Endothelial cell of umbilical vein (primary cell): ENCODE data around the gene CHN1. TPM values are rescaled to one million over a fixed set of nuclear protein-coding genes. Genes with fewer than 3 reads are reported as not detected.

Experiments
- BruUV-seq: library from RNA; stranded (reverse); fragments of 400-500 nt; replicated peaks from 2 replicates; lab custom pipeline; 2021; lab: Mats Ljungman, UMichigan
- CTCF ChIA-PET: fragments of 300-600, 350-600 bp; sonication (Branson Sonifier 250); formaldehyde crosslinking; loops from one replicate; lab custom pipeline; 2021; ENCODE audit warnings: antibody characterized with exemption, inconsistent platforms; lab: Charles Lee
- POLR2A ChIA-PET: fragments of 300-600, 350-600 bp; sonication (Branson Sonifier 250); formaldehyde crosslinking; loops from one replicate; lab custom pipeline; 2021; ENCODE audit warnings: antibody characterized with exemption, inconsistent platforms; lab: Charles Lee
- DNase-seq: peaks from one replicate; pipeline ENCODE4 v3.0.0-alpha.2; 2011; ENCODE audit warnings: low read depth, low spot score
- FAIRE-seq: peaks from 2 replicates; lab custom pipeline; 2011; peaks lifted over from hg19 to GRCh38; lab: Jason Lieb, UNC
- H2AFZ ChIP-seq: 2 replicates; pipeline ENCODE4 v1.6.0; 2012; ENCODE audit warnings: low read depth, low read length, control low read depth, inconsistent platforms
- H3K27ac ChIP-seq: 2 replicates; pipeline ENCODE4 v1.5.1; 2011; ENCODE audit warnings: low read depth, mild to moderate bottlenecking, control low read depth, low read length, moderate library complexity; ENCODE audit not compliant: insufficient read depth
- H3K27me3 ChIP-seq, 2 experiments: 2 replicates each; pipeline versions ENCODE4 v1.6.0 to v1.6.1; 2011; ENCODE audit warnings: low read length in 2 of 2, mixed read lengths in 1 of 2; ENCODE audit not compliant: control insufficient read depth in 2 of 2, insufficient read depth in 2 of 2
- H3K36me3 ChIP-seq, 2 experiments: 2 replicates in 1 of 2; 3 replicates in 1 of 2; pipeline ENCODE4 v1.5.1; 2011; ENCODE audit warnings: low read length in 2 of 2, mild to moderate bottlenecking in 1 of 2, moderate library complexity in 1 of 2; ENCODE audit not compliant: control insufficient read depth in 2 of 2, insufficient read depth in 2 of 2; ENCODE audit errors: extremely low read depth in 1 of 2
- H3K4me1 ChIP-seq: 3 replicates; pipeline ENCODE4 v1.5.1; 2011; ENCODE audit warnings: mild to moderate bottlenecking, low read length; ENCODE audit not compliant: control insufficient read depth, insufficient read depth; ENCODE audit errors: extremely low read depth
- H3K4me2 ChIP-seq: 2 replicates; pipeline ENCODE4 v1.6.1; 2011; ENCODE audit warnings: low read length, control low read depth, mixed read lengths; ENCODE audit not compliant: insufficient read depth
- H3K4me3 ChIP-seq, 3 experiments: fragments of 200-600 bp in 1 of 3; sonication (generic), shearing (Covaris generic) in 1 of 3; replicated peaks in 1 of 3; 2 replicates each; pipeline ENCODE4 v1.5.1; 2011 to 2016; ENCODE audit warnings: control low read depth in 3 of 3, low read length in 3 of 3, mild to moderate bottlenecking in 2 of 3, inconsistent platforms in 1 of 3, low read depth in 1 of 3, moderate library complexity in 1 of 3; ENCODE audit not compliant: insufficient read depth in 1 of 3
- H3K79me2 ChIP-seq: 2 replicates; pipeline ENCODE4 v1.6.0; 2012; ENCODE audit warnings: low read length, inconsistent platforms; ENCODE audit not compliant: control insufficient read depth, insufficient read depth
- H3K9ac ChIP-seq: replicated peaks from 2 replicates; pipeline ENCODE3; 2011; ENCODE audit warnings: low read length, control low read depth; ENCODE audit not compliant: insufficient read depth; ENCODE audit errors: extremely low read depth
- H3K9me1 ChIP-seq: replicated peaks from 3 replicates; pipeline ENCODE4 v1.6.0; 2011; ENCODE audit warnings: mild to moderate bottlenecking, low read length; ENCODE audit not compliant: control insufficient read depth, insufficient read depth; ENCODE audit errors: extremely low read depth
- H3K9me3 ChIP-seq: replicated peaks from 2 replicates; pipeline ENCODE4 v1.5.1; 2012; ENCODE audit warnings: low read length, inconsistent platforms; ENCODE audit not compliant: control insufficient read depth, insufficient read depth
- H4K20me1 ChIP-seq: replicated peaks from 2 replicates; pipeline ENCODE3; 2011; ENCODE audit warnings: mild to moderate bottlenecking, low read length; ENCODE audit not compliant: control insufficient read depth, insufficient read depth; ENCODE audit errors: extremely low read depth
- EZH2 ChIP-seq: IDR thresholded peaks from 2 replicates; pipeline ENCODE4 v1.6.1; 2012; ENCODE audit warnings: borderline replicate concordance, low read depth, mild to moderate bottlenecking, moderate library complexity, low read length, inconsistent platforms; ENCODE audit not compliant: severe bottlenecking
- FOS ChIP-seq: IDR thresholded peaks from 2 replicates; pipeline ENCODE4 v1.6.1; 2011; ENCODE audit warnings: mild to moderate bottlenecking, low read length, moderate library complexity, borderline replicate concordance; ENCODE audit not compliant: insufficient read depth
- GATA2 ChIP-seq: IDR thresholded peaks from 2 replicates; pipeline ENCODE4 v1.7.0; 2011; ENCODE audit warnings: low read depth, mild to moderate bottlenecking, moderate library complexity, mixed read lengths, low read length; ENCODE audit not compliant: insufficient read length, insufficient read depth
- JUN ChIP-seq: IDR thresholded peaks from 2 replicates; pipeline ENCODE4 v1.6.1; 2011; ENCODE audit warnings: borderline replicate concordance, low read depth; ENCODE audit not compliant: insufficient read length, insufficient read depth
- MYC ChIP-seq: IDR thresholded peaks from one replicate; pipeline ENCODE4 v1.6.1; 2011; ENCODE audit warnings: mild to moderate bottlenecking, low read depth, low read length
- POLR2A ChIP-seq: IDR thresholded peaks from 2 replicates; pipeline ENCODE4 v1.6.1; 2012; ENCODE audit warnings: low read depth, mild to moderate bottlenecking, control low read depth, low read length
- POLR2AphosphoS5 ChIP-seq: IDR thresholded peaks from 2 replicates; pipeline ENCODE4 v1.6.1; 2012; ENCODE audit warnings: low read depth, mild to moderate bottlenecking, control low read depth, low read length, moderate library complexity; ENCODE audit not compliant: insufficient read depth
- dilution Hi-C: fragments of 300-500 bp; cut with MboI; formaldehyde crosslinking; loops from one replicate; pipeline ENCODE4 v1.15.0; 2019; ENCODE audit warnings: low sequenced_read_pairs; ENCODE audit not compliant: extremely low pct_ligation_motif_present
- intact Hi-C: fragments of 100-400 bp; cut with micrococcal nuclease; formaldehyde crosslinking; loops from one replicate; pipeline ENCODE4 v1.10.0; 2022
- polyA plus RNA-seq, 4 experiments: library from polyadenylated mRNA; depleted of rRNA in 3 of 4; stranded (reverse) in 3 of 4; unstranded in 1 of 4; fragments of >200 nt; gene quantifications; 2 replicates each; pipeline versions ENCODE4 v1.2.1 to v1.2.3, GENCODE V29; 2011 to 2012; ENCODE audit warnings: missing spikeins in 1 of 4
- total RNA-seq: library from RNA; stranded (reverse); gene quantifications from 2 replicates; pipeline ENCODE4 v1.2.3, GENCODE V29; 2021
- TF ChIP-seq, protein P1 (sequence below), 2 donors: IDR thresholded peaks; 1 replicate in 1 of 2; 2 replicates in 1 of 2; pipeline ENCODE4 v1.5.1; 2011; ENCODE audit warnings: low read length in 2 of 2, mild to moderate bottlenecking in 2 of 2, moderate library complexity in 2 of 2, control low read depth in 1 of 2, inconsistent platforms in 1 of 2, low read depth in 1 of 2; ENCODE audit not compliant: insufficient read depth in 1 of 2; ENCODE audit errors: extremely low read depth in 1 of 2
- TF ChIP-seq, protein P2 (sequence below): IDR thresholded peaks from 2 replicates; pipeline ENCODE4 v1.6.1; 2011; ENCODE audit not compliant: insufficient read depth, insufficient read length

The CHN1 gene
- total and polyA plus RNA-seq, 2 donors (not counting 3 experiments of a cell fraction or from before 2014, with no cell fraction given), result 23.3 to 24.9 TPM

DNA sequence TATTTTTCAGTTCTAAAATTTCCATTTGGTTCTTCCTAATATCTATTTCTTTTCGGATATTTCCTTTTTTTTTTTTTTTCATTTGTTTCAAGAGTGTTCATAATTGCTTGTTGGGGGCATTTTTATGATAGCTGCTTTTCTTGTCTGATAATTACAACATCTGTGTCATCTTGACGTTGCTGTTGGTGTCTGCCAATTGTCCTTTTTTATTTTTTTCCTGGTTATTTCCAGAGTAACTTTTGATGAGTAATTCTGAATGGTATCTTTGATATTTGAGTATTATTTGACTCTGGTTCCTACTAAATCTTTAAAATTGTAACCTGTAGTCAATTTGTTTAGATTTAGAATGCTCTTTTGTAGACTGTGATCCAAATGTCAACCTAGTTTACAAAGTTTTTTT is 189.7 kb downstream of the CHN1 start:
- Histone ChIP-seq H3K36me3 (no peaks in the 10 kb centered on the region), H3K27ac (no peak overlapping the region), H2AFZ (no peak overlapping the region), H3K9me3 (no peaks in the 10 kb centered on the region), H4K20me1 (no peaks in the 10 kb centered on the region), H3K9me1 (no peaks in the 10 kb centered on the region), H3K4me2 (no peak overlapping the region), H3K9ac (no peak overlapping the region), H3K4me3 (no peak overlapping the region), H3K27me3 (no peaks in the 10 kb centered on the region), H3K79me2 (no peaks in the 10 kb centered on the region), H3K4me1 (no peaks in the 10 kb centered on the region)
- DNase-seq, result no peak
- no peak for FAIRE-seq
- dilution Hi-C loops (no loop called here), intact Hi-C loops (no loop called here)
- BruUV-seq, result no TSS peak
- CTCF ChIA-PET, result interaction anchor here (0.9 to 1.1 kb wide), 2 partner anchors 47 to 175 kb away, joined by 3 read pairs; no protein-coding TSS in a partner anchor
- POLR2A ChIA-PET, result no interaction called here
- no peak for TF ChIP-seq MYC
- no peak for TF ChIP-seq EZH2
- no peak for TF ChIP-seq POLR2A
- TF ChIP-seq JUN, result no peak
- no peak for TF ChIP-seq FOS
- TF ChIP-seq GATA2, result no peak
- TF ChIP-seq, protein P1, sequence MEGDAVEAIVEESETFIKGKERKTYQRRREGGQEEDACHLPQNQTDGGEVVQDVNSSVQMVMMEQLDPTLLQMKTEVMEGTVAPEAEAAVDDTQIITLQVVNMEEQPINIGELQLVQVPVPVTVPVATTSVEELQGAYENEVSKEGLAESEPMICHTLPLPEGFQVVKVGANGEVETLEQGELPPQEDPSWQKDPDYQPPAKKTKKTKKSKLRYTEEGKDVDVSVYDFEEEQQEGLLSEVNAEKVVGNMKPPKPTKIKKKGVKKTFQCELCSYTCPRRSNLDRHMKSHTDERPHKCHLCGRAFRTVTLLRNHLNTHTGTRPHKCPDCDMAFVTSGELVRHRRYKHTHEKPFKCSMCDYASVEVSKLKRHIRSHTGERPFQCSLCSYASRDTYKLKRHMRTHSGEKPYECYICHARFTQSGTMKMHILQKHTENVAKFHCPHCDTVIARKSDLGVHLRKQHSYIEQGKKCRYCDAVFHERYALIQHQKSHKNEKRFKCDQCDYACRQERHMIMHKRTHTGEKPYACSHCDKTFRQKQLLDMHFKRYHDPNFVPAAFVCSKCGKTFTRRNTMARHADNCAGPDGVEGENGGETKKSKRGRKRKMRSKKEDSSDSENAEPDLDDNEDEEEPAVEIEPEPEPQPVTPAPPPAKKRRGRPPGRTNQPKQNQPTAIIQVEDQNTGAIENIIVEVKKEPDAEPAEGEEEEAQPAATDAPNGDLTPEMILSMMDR (IDR thresholded peaks at IDR 0.05; ENCODE audit: extremely low read depth in 1 of 2, insufficient read depth in 1 of 2, low read depth in 1 of 2, low read length in 2 of 2), result no peak
- TF ChIP-seq, protein P2, sequence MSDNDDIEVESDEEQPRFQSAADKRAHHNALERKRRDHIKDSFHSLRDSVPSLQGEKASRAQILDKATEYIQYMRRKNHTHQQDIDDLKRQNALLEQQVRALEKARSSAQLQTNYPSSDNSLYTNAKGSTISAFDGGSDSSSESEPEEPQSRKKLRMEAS, result no peak
- no peak for TF ChIP-seq POLR2AphosphoS5
